Small intestine (tissue), 7 donors: Measurements from ENCODE around the gene ZNF536. TPM values are rescaled to one million over a fixed set of nuclear protein-coding genes. Genes with fewer than 3 reads are reported as not detected.
A peak's percentile ranks its signal among the peaks of the same experiment; 100 is the strongest.

Experiments used
- DNase-seq, 2 donors: peaks; one replicate each; pipeline versions ENCODE4 v3.0.0 to v3.0.0-alpha.2; 2013
- FAIRE-seq: peaks from 2 replicates; lab custom pipeline; 2012; peaks lifted over from hg19 to GRCh38; lab: Jason Lieb, UNC
- H3K27ac ChIP-seq, 3 donors: one replicate each; pipeline ENCODE4 v1.5.1; 2013; ENCODE audit warnings: low read length in 2 of 3, mild to moderate bottlenecking in 2 of 3, control low read depth in 1 of 3, inconsistent platforms in 1 of 3, low read depth in 1 of 3, moderate library complexity in 1 of 3
- H3K27me3 ChIP-seq, 3 donors: one replicate each; pipeline ENCODE4 v1.6.1; 2013; ENCODE audit warnings: low read length in 3 of 3, inconsistent platforms in 1 of 3; ENCODE audit not compliant: control insufficient read depth in 3 of 3, insufficient read depth in 3 of 3
- H3K36me3 ChIP-seq, 3 donors: one replicate each; pipeline ENCODE4 v1.6.1; 2013; ENCODE audit warnings: low read length in 3 of 3, inconsistent platforms in 1 of 3, low read depth in 1 of 3, mild to moderate bottlenecking in 1 of 3, moderate library complexity in 1 of 3; ENCODE audit not compliant: control insufficient read depth in 3 of 3, insufficient read depth in 2 of 3
- H3K4me1 ChIP-seq, 3 donors: one replicate each; pipeline ENCODE4 v1.6.1; 2013; ENCODE audit warnings: low read length in 2 of 3, inconsistent platforms in 1 of 3, low read depth in 1 of 3, mild to moderate bottlenecking in 1 of 3, moderate library complexity in 1 of 3; ENCODE audit not compliant: control insufficient read depth in 3 of 3, insufficient read depth in 2 of 3
- H3K4me3 ChIP-seq, 3 donors: one replicate each; pipeline ENCODE4 v1.5.1; 2013; ENCODE audit warnings: low read length in 3 of 3, control low read depth in 1 of 3, inconsistent platforms in 1 of 3, low read depth in 1 of 3, mild to moderate bottlenecking in 1 of 3, moderate library complexity in 1 of 3
- H3K9me3 ChIP-seq, 2 donors: one replicate each; pipeline ENCODE4 v1.6.1; 2013; ENCODE audit warnings: low read depth in 1 of 2, low read length in 1 of 2; ENCODE audit not compliant: control insufficient read depth in 2 of 2, insufficient read depth in 1 of 2
- WGBS, 3 donors: extraction: QIAGEN DNeasy Blood & Tissue Kit; methylation state at CpG; one replicate each; pipeline ENCODE4 v1.1.7; 2013; 5-methylcytosine and 5-hydroxymethylcytosine counted together
- polyA plus RNA-seq, 4 donors: library from polyadenylated mRNA; stranded (reverse) in 3 of 4; unstranded in 1 of 4; fragments of 200-250 nt in 3 of 4; fragments of 120-200 nt in 1 of 4; gene quantifications; one replicate each; pipeline versions ENCODE4 v1.2.1 to v1.2.3, GENCODE V29; 2013
- donor health status: healthy with polysubstance abuse.
- donor health status: control.
- donor health status: control.
- donor health status: Bipolar disorder and iron deficiency.
- donor health status: healthy.

Gene ZNF536
- polyA plus RNA-seq, 4 donors, result 0.27 to 3.3 (median 0.98) TPM; not detected in 1

DNA sequence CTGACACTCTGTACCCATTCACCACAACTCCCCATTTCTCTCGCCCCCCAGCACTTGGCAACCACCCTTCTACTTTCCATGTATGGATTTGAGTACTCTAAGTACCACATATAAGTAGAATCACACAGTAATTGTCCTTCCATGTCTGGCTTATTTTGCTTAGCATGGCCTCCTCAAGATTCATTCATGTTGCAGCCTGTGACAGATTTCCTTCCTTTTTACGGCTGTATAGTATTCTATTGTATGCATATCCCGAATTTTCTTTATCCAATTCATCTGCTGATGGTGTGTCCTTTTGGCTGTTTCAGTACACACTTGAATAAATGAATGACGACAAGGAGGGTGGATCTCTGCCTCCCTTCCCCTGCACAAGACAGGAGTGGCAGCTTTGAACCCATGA, 95.1 kb downstream of the ZNF536 start:
- Histone ChIP-seq H3K27ac (no peak overlapping the region), H3K27me3 (no peaks in the 10 kb centered on the region), H3K36me3 (no peaks in the 10 kb centered on the region), H3K4me1 (no peaks in the 10 kb centered on the region), H3K9me3 (no peaks in the 10 kb centered on the region), H3K4me3 (no peak overlapping the region)
- whole genome bisulfite sequencing, 3 donors, result 80 to 88% (median 81%) methylated on average over 4 of the region's 4 CpGs
- FAIRE-seq, result no peak
- DNase-seq, result no peak

DNA sequence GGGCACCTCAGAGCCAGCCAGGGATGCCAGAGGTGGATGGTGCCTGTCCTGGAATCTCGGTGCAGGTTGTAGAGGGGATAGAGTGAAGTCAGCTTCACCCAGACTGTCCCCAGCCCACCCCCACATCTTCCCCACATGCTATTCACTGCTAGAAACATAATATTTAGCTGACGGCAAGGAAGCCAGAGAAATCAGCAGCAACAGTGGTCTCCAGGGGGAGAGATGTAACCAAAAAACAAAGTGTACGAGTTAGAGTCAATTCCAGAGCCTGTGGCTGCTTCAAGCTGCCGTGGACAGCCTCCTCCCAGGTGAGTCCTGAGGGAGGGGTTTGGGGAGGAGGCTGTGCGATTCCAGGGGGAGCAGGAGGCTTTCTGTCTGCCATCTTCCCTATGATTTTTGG, 97.6 kb downstream of the ZNF536 start:
- WGBS, 3 donors, result 41 to 53% (median 48%) methylated on average over 5 of the region's 5 CpGs
- Histone ChIP-seq H3K27ac (no peak overlapping the region), H3K9me3 (peaks cover 0 to 5% of the 10 kb centered on the region in 2 donors), H3K4me1 (no peaks in the 10 kb centered on the region), H3K4me3 (no peak overlapping the region), H3K36me3 (no peaks in the 10 kb centered on the region), H3K27me3 (no peaks in the 10 kb centered on the region)
- no peak for DNase-seq
- FAIRE-seq, result no peak

DNA sequence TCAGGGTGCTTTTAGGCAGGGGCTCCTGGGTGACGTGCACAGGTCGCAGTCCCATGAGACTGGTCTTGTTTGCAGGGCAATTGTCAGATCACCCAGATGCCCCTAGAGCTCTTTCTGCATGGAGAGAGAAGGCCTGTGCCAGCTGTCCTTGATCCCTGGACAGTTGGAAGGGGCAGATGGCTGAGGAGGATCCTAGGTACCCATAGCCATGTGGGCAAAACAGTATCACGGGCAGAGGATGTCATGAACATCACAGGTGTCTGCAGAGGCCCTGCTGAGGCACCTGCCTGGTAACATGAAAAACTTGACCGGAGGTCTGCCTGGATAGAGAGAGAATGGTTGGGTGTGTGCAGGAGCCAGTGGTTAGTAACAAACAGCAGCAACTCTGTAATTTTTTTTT, 99.3 kb downstream of the ZNF536 start:
- no peaks in the 10 kb centered on the region for H3K36me3 ChIP-seq
- H3K27ac ChIP-seq, result no peak overlapping the region
- peaks cover 0 to 5% of the 10 kb centered on the region in 2 donors for H3K9me3 ChIP-seq
- no peaks in the 10 kb centered on the region for H3K4me1 ChIP-seq
- no peak overlapping the region for H3K4me3 ChIP-seq
- WGBS, 3 donors, result 77 to 87% (median 81%) methylated on average over 4 of the region's 4 CpGs
- no peaks in the 10 kb centered on the region for H3K27me3 ChIP-seq
- DNase-seq (no peak), FAIRE-seq (no peak)

- H3K9me3 ChIP-seq, result peaks cover 0 to 5% of the 10 kb centered on the region in 2 donors
- H3K27me3 ChIP-seq, result no peaks in the 10 kb centered on the region
- DNase-seq (no peak), FAIRE-seq (no peak)
- H3K27ac ChIP-seq, result no peak overlapping the region
- no peaks in the 10 kb centered on the region for H3K36me3 ChIP-seq
- H3K4me1 ChIP-seq, result no peaks in the 10 kb centered on the region
- no peak overlapping the region for H3K4me3 ChIP-seq
- WGBS, 3 donors, result 61 to 78% (median 62%) methylated on average over 5 of the region's 5 CpGs
Measured at GRCh38 chr19:30473334-30473867, 101.2 kb downstream of the ZNF536 start.

- no peaks in the 10 kb centered on the region for H3K36me3 ChIP-seq
- no peak for DNase-seq
- H3K4me1 ChIP-seq, result no peaks in the 10 kb centered on the region
- no peaks in the 10 kb centered on the region for H3K27me3 ChIP-seq
- WGBS, 3 donors, result 56 to 87% (median 81%) methylated on average over 2 of the region's 2 CpGs
- peaks cover 0 to 5% of the 10 kb centered on the region in 2 donors for H3K9me3 ChIP-seq
- no peak for FAIRE-seq
- no peak overlapping the region for H3K4me3 ChIP-seq
- H3K27ac ChIP-seq, result no peak overlapping the region
Measured at GRCh38 chr19:30476997-30477396, 104.8 kb downstream of the ZNF536 start.

GRCh38 chr19:30479231-30479630, 107.0 kb downstream of the ZNF536 start:
- 20 to 26% (median 21%) methylated on average over 7 of the region's 7 CpGs for WGBS, 3 donors
- no peaks in the 10 kb centered on the region for H3K9me3 ChIP-seq
- DNase-seq (no peak), FAIRE-seq (no peak)
- H3K27me3 ChIP-seq, result no peaks in the 10 kb centered on the region
- H3K36me3 ChIP-seq, result no peaks in the 10 kb centered on the region
- peak overlapping the region in 1 of 3 donors; percentile 27 for H3K27ac ChIP-seq
- no peaks in the 10 kb centered on the region for H3K4me1 ChIP-seq
- no peak overlapping the region for H3K4me3 ChIP-seq

DNA sequence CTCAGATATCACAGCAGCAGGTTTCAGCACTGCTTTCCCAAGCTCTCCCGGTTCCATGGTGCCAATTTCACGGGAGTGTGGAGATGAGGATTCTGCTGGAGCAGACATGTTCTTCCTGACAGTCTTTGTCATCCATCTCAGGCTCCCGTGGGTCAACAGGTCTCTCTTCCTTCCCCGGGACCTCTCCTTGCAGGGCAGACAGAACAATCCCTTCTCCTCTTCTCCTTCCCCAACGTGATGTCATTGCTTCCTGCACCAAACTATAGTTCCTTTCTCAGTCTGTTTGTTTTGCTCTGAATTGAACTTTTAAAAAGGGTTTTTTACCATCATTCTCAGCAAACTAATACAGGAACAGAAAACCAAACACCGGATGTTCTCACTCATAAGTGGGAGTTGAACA, 107.9 kb downstream of the ZNF536 start:
- no peaks in the 10 kb centered on the region for H3K27me3 ChIP-seq
- no peaks in the 10 kb centered on the region for H3K36me3 ChIP-seq
- peak overlapping the region in 1 of 3 donors; percentile 6 for H3K27ac ChIP-seq
- 32 to 49% (median 37%) methylated on average over 6 of the region's 6 CpGs for WGBS, 3 donors
- DNase-seq (no peak), FAIRE-seq (no peak)
- H3K9me3 ChIP-seq, result no peaks in the 10 kb centered on the region
- no peaks in the 10 kb centered on the region for H3K4me1 ChIP-seq
- no peak overlapping the region for H3K4me3 ChIP-seq

- H3K4me1 ChIP-seq, result no peaks in the 10 kb centered on the region
- H3K27ac ChIP-seq, result no peak overlapping the region
- no peak overlapping the region for H3K4me3 ChIP-seq
- WGBS, 3 donors, result 82 to 87% (median 85%) methylated on average over 4 of the region's 4 CpGs
- no peaks in the 10 kb centered on the region for H3K9me3 ChIP-seq
- no peaks in the 10 kb centered on the region for H3K27me3 ChIP-seq
- H3K36me3 ChIP-seq, result no peaks in the 10 kb centered on the region
- DNase-seq (no peak), FAIRE-seq (no peak)
Measured at GRCh38 chr19:30481063-30481462, 108.9 kb downstream of the ZNF536 start.

DNA sequence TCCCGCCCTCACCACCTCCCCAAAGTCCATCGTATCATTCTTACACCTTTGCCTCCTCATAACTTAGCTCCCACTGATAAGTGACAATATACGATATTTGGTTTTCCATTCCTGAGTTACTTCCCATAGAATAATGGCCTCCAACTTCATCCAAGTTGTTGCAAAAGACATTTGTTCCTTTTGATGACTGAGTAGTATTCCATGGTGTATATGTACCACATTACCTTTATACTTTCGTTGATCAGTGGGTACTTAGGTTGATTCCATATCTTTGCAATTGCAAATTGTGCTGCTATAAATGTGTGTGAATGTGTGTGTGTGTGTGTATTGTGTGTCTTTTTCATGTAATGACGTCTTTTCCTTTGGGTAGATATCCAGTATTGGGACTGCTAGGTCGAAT, 109.6 kb downstream of the ZNF536 start:
- H3K4me3 ChIP-seq, result no peak overlapping the region
- H3K4me1 ChIP-seq, result no peaks in the 10 kb centered on the region
- H3K36me3 ChIP-seq, result no peaks in the 10 kb centered on the region
- WGBS, 3 donors, result 76 to 91% (median 79%) methylated on average over 6 of the region's 6 CpGs
- no peaks in the 10 kb centered on the region for H3K27me3 ChIP-seq
- H3K27ac ChIP-seq, result no peak overlapping the region
- no peaks in the 10 kb centered on the region for H3K9me3 ChIP-seq
- DNase-seq, result no peak
- FAIRE-seq, result no peak
